Measurements from ENCODE around the gene PLCXD3. TPM values are rescaled to one million over a fixed set of nuclear protein-coding genes. Genes with fewer than 3 reads are reported as not detected.

PLCXD3 gene
- total and polyA plus RNA-seq, 2 of the 8 experiments (the other 6 are each of a cell fraction or from before 2014, with no cell fraction given): 0.03 to 0.07 TPM

DNA sequence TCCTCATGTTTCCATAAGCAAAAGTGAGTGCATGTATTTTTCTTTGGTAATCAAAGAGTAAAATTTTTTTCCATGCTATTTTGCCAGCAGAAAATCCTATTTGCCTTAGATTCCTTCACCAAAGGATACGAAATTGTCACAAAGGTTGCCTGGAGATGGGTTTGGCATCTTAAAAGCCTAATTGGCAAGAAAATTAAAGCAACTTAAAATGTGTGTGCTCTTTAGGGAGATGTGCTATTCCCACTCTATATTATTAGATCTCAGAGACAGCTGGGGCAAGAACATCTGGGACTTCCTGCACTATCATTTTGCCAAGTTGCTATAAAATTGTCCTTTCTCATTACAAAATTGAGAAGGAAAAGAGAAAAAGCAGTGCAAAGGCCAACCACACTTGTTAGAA, 146.1 kb downstream of the PLCXD3 start:
- Histone ChIP-seq H2BK5ac (ENCODE audit: low read depth, low read length) (no peak overlapping the region), H3K23ac (ENCODE audit: insufficient read length) (no peak overlapping the region), H2BK12ac (ENCODE audit: low read depth, low read length) (no peak overlapping the region), H4K20me1 (replicated peaks in 1 of 2; ENCODE audit: control insufficient read depth in 1 of 2, insufficient read depth in 2 of 2, low read length in 2 of 2) (no peaks in the 10 kb centered on the region), H3K18ac (ENCODE audit: extremely low read depth, low read length) (no peak overlapping the region), H4K91ac (replicated peaks; ENCODE audit: insufficient read length, low read length) (no peak overlapping the region), H3K79me1 (ENCODE audit: low read depth, low read length) (no peaks in the 10 kb centered on the region), H2BK20ac (ENCODE audit: low read length) (no peak overlapping the region), H3K36me3 (ENCODE audit: control insufficient read depth in 2 of 4, insufficient read depth in 4 of 4, low read length in 3 of 4) (no peaks in the 10 kb centered on the region), H4K8ac (ENCODE audit: extremely low read depth, insufficient read depth, low read length) (no peak overlapping the region), H3K79me2 (ENCODE audit: control insufficient read depth in 1 of 2, insufficient read depth in 2 of 2, low read length in 2 of 2) (no peaks in the 10 kb centered on the region), H3K9me3 (ENCODE audit: insufficient read depth in 2 of 2, low read depth in 1 of 2, low read length in 1 of 2) (no peaks in the 10 kb centered on the region), H3K27me3 (replicated peaks in 1 of 4; ENCODE audit: control insufficient read depth in 3 of 4, extremely low read depth in 1 of 4, insufficient read depth in 3 of 4, low read length in 3 of 4) (no peaks in the 10 kb centered on the region), H2AK5ac (ENCODE audit: low read depth, low read length) (no peak overlapping the region), H3K9ac (replicated peaks in 1 of 4; ENCODE audit: extremely low read depth in 1 of 4, low read depth in 3 of 4, low read length in 3 of 4) (no peak overlapping the region), H3K4me1 (replicated peaks in 1 of 4; ENCODE audit: control insufficient read depth in 3 of 4, insufficient read depth in 4 of 4, low read length in 3 of 4) (peaks cover 0 to 2% (median 0%) of the 10 kb centered on the region in 4 experiments; a peak in 1 of 7 replicates), H3K4me3 (ENCODE audit: extremely low read depth in 1 of 4, insufficient read depth in 2 of 4, low read depth in 3 of 4, low read length in 4 of 4) (no peak overlapping the region), H2BK15ac (ENCODE audit: low read length) (no peak overlapping the region), H3K14ac (ENCODE audit: insufficient read length) (no peak overlapping the region), H3K27ac (ENCODE audit: low read depth, low read length) (no peak overlapping the region), H3K23me2 (ENCODE audit: low read depth, low read length) (no peaks in the 10 kb centered on the region; the same call in 1 of the 2 replicates), H2BK120ac (replicated peaks; ENCODE audit: low read depth, low read length) (no peak overlapping the region), H4K5ac (ENCODE audit: insufficient read length, low read depth, low read length) (no peak overlapping the region), H3K4ac (replicated peaks; ENCODE audit: insufficient read length, low read depth, low read length) (no peak overlapping the region), H3K4me2 (ENCODE audit: insufficient read depth in 1 of 2, low read depth in 2 of 2, low read length in 2 of 2) (no peak overlapping the region), H3K56ac (replicated peaks; ENCODE audit: insufficient read length, low read depth, low read length) (no peak overlapping the region), H2AFZ (ENCODE audit: low read length) (no peak overlapping the region)
- FAIRE-seq: no peak
- 74% methylated on average over 1 of the region's 1 CpG; no CpG with 5 or more reads in 1 of the 2 experiments for WGBS, 2 experiments (ENCODE audit: extremely low coverage in 1 of 2, insufficient coverage in 1 of 2, insufficient read length in 1 of 2, insufficient replicate concordance in 2 of 2, low coverage in 1 of 2, low lambda C conversion rate in 2 of 2, missing lambda C conversion rate in 1 of 2)
- no peak for TF ChIP-seq ZNF274 (IDR thresholded peaks at IDR 0.05; ENCODE audit: borderline replicate concordance, extremely low read depth, low read length)
- no peak for TF ChIP-seq EZH2 (IDR thresholded peaks at IDR 0.05; ENCODE audit: low read depth, low read length, severe bottlenecking)
- no peak for TF ChIP-seq POU5F1 (IDR thresholded peaks at IDR 0.05; ENCODE audit: low read depth, low read length)
- TF ChIP-seq RBBP5 (IDR thresholded peaks at IDR 0.05; ENCODE audit: borderline replicate concordance, low read depth, low read length): no peak
- TF ChIP-seq CTBP2 (IDR thresholded peaks at IDR 0.05; ENCODE audit: borderline replicate concordance, insufficient read depth, insufficient read length, low read length): no peak
- no peak for TF ChIP-seq TAF1 (IDR thresholded peaks at IDR 0.05; ENCODE audit: low read depth, low read length)
- TF ChIP-seq EGR1 (IDR thresholded peaks at IDR 0.05; ENCODE audit: borderline replicate concordance, low read depth, low read length): no peak
- TF ChIP-seq CHD1 (IDR thresholded peaks at IDR 0.05; ENCODE audit: low read depth, low read length): no peak
- no peak for TF ChIP-seq CBX5 (IDR thresholded peaks at IDR 0.05; ENCODE audit: low read depth, low read length)
- TF ChIP-seq, protein P1, sequence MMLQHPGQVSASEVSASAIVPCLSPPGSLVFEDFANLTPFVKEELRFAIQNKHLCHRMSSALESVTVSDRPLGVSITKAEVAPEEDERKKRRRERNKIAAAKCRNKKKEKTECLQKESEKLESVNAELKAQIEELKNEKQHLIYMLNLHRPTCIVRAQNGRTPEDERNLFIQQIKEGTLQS (IDR thresholded peaks at IDR 0.05; ENCODE audit: insufficient read depth, low read depth, low read length): no peak
- TF ChIP-seq, protein P2, sequence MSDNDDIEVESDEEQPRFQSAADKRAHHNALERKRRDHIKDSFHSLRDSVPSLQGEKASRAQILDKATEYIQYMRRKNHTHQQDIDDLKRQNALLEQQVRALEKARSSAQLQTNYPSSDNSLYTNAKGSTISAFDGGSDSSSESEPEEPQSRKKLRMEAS (IDR thresholded peaks at IDR 0.05): no peak
- CTCF ChIA-PET (ENCODE audit: partially characterized antibody): no interaction called here
- POLR2A ChIA-PET (ENCODE audit: partially characterized antibody): no interaction called here
- DNase-seq (ENCODE audit: low read depth in 1 of 2, low spot score in 2 of 2): no peak
